Endothelial cell of umbilical vein (primary cell): ENCODE measurements around the gene AASDH. TPM values are rescaled to one million over a fixed set of nuclear protein-coding genes. Genes with fewer than 3 reads are reported as not detected.

Experiments
- BruUV-seq: library from RNA; stranded (reverse); fragments of 400-500 nt; replicated peaks from 2 replicates; lab custom pipeline; 2021; lab: Mats Ljungman, UMichigan
- CTCF ChIA-PET: fragments of 300-600, 350-600 bp; sonication (Branson Sonifier 250); formaldehyde crosslinking; loops from one replicate; lab custom pipeline; 2021; ENCODE audit warnings: antibody characterized with exemption, inconsistent platforms; lab: Charles Lee
- POLR2A ChIA-PET: fragments of 300-600, 350-600 bp; sonication (Branson Sonifier 250); formaldehyde crosslinking; loops from one replicate; lab custom pipeline; 2021; ENCODE audit warnings: antibody characterized with exemption, inconsistent platforms; lab: Charles Lee
- DNase-seq: peaks from one replicate; pipeline ENCODE4 v3.0.0-alpha.2; 2011; ENCODE audit warnings: low read depth, low spot score
- FAIRE-seq: peaks from 2 replicates; lab custom pipeline; 2011; peaks lifted over from hg19 to GRCh38; lab: Jason Lieb, UNC
- H2AFZ ChIP-seq: 2 replicates; pipeline ENCODE4 v1.6.0; 2012; ENCODE audit warnings: low read depth, low read length, control low read depth, inconsistent platforms
- H3K27ac ChIP-seq: 2 replicates; pipeline ENCODE4 v1.5.1; 2011; ENCODE audit warnings: low read depth, mild to moderate bottlenecking, control low read depth, low read length, moderate library complexity; ENCODE audit not compliant: insufficient read depth
- H3K27me3 ChIP-seq, 2 experiments: 2 replicates each; pipeline versions ENCODE4 v1.6.0 to v1.6.1; 2011; ENCODE audit warnings: low read length in 2 of 2, mixed read lengths in 1 of 2; ENCODE audit not compliant: control insufficient read depth in 2 of 2, insufficient read depth in 2 of 2
- H3K36me3 ChIP-seq, 2 experiments: 2 replicates in 1 of 2; 3 replicates in 1 of 2; pipeline ENCODE4 v1.5.1; 2011; ENCODE audit warnings: low read length in 2 of 2, mild to moderate bottlenecking in 1 of 2, moderate library complexity in 1 of 2; ENCODE audit not compliant: control insufficient read depth in 2 of 2, insufficient read depth in 2 of 2; ENCODE audit errors: extremely low read depth in 1 of 2
- H3K4me1 ChIP-seq: 3 replicates; pipeline ENCODE4 v1.5.1; 2011; ENCODE audit warnings: mild to moderate bottlenecking, low read length; ENCODE audit not compliant: control insufficient read depth, insufficient read depth; ENCODE audit errors: extremely low read depth
- H3K4me2 ChIP-seq: 2 replicates; pipeline ENCODE4 v1.6.1; 2011; ENCODE audit warnings: low read length, control low read depth, mixed read lengths; ENCODE audit not compliant: insufficient read depth
- H3K4me3 ChIP-seq, 3 experiments: fragments of 200-600 bp in 1 of 3; sonication (generic), shearing (Covaris generic) in 1 of 3; replicated peaks in 1 of 3; 2 replicates each; pipeline ENCODE4 v1.5.1; 2011 to 2016; ENCODE audit warnings: control low read depth in 3 of 3, low read length in 3 of 3, mild to moderate bottlenecking in 2 of 3, inconsistent platforms in 1 of 3, low read depth in 1 of 3, moderate library complexity in 1 of 3; ENCODE audit not compliant: insufficient read depth in 1 of 3
- H3K79me2 ChIP-seq: 2 replicates; pipeline ENCODE4 v1.6.0; 2012; ENCODE audit warnings: low read length, inconsistent platforms; ENCODE audit not compliant: control insufficient read depth, insufficient read depth
- H3K9ac ChIP-seq: replicated peaks from 2 replicates; pipeline ENCODE3; 2011; ENCODE audit warnings: low read length, control low read depth; ENCODE audit not compliant: insufficient read depth; ENCODE audit errors: extremely low read depth
- H3K9me1 ChIP-seq: replicated peaks from 3 replicates; pipeline ENCODE4 v1.6.0; 2011; ENCODE audit warnings: mild to moderate bottlenecking, low read length; ENCODE audit not compliant: control insufficient read depth, insufficient read depth; ENCODE audit errors: extremely low read depth
- H3K9me3 ChIP-seq: replicated peaks from 2 replicates; pipeline ENCODE4 v1.5.1; 2012; ENCODE audit warnings: low read length, inconsistent platforms; ENCODE audit not compliant: control insufficient read depth, insufficient read depth
- H4K20me1 ChIP-seq: replicated peaks from 2 replicates; pipeline ENCODE3; 2011; ENCODE audit warnings: mild to moderate bottlenecking, low read length; ENCODE audit not compliant: control insufficient read depth, insufficient read depth; ENCODE audit errors: extremely low read depth
- CTCF ChIP-seq, 2 donors: IDR thresholded peaks; 1 replicate in 1 of 2; 2 replicates in 1 of 2; pipeline ENCODE4 v1.5.1; 2011; ENCODE audit warnings: low read length in 2 of 2, mild to moderate bottlenecking in 2 of 2, moderate library complexity in 2 of 2, control low read depth in 1 of 2, inconsistent platforms in 1 of 2, low read depth in 1 of 2; ENCODE audit not compliant: insufficient read depth in 1 of 2; ENCODE audit errors: extremely low read depth in 1 of 2
- EZH2 ChIP-seq: IDR thresholded peaks from 2 replicates; pipeline ENCODE4 v1.6.1; 2012; ENCODE audit warnings: borderline replicate concordance, low read depth, mild to moderate bottlenecking, moderate library complexity, low read length, inconsistent platforms; ENCODE audit not compliant: severe bottlenecking
- FOS ChIP-seq: IDR thresholded peaks from 2 replicates; pipeline ENCODE4 v1.6.1; 2011; ENCODE audit warnings: mild to moderate bottlenecking, low read length, moderate library complexity, borderline replicate concordance; ENCODE audit not compliant: insufficient read depth
- GATA2 ChIP-seq: IDR thresholded peaks from 2 replicates; pipeline ENCODE4 v1.7.0; 2011; ENCODE audit warnings: low read depth, mild to moderate bottlenecking, moderate library complexity, mixed read lengths, low read length; ENCODE audit not compliant: insufficient read length, insufficient read depth
- MAX ChIP-seq: IDR thresholded peaks from 2 replicates; pipeline ENCODE4 v1.6.1; 2011; ENCODE audit not compliant: insufficient read depth, insufficient read length
- dilution Hi-C: fragments of 300-500 bp; cut with MboI; formaldehyde crosslinking; loops from one replicate; pipeline ENCODE4 v1.15.0; 2019; ENCODE audit warnings: low sequenced_read_pairs; ENCODE audit not compliant: extremely low pct_ligation_motif_present
- intact Hi-C: fragments of 100-400 bp; cut with micrococcal nuclease; formaldehyde crosslinking; loops from one replicate; pipeline ENCODE4 v1.10.0; 2022
- polyA plus RNA-seq, 4 experiments: library from polyadenylated mRNA; depleted of rRNA in 3 of 4; stranded (reverse) in 3 of 4; unstranded in 1 of 4; fragments of >200 nt; gene quantifications; 2 replicates each; pipeline versions ENCODE4 v1.2.1 to v1.2.3, GENCODE V29; 2011 to 2012; ENCODE audit warnings: missing spikeins in 1 of 4
- total RNA-seq: library from RNA; stranded (reverse); gene quantifications from 2 replicates; pipeline ENCODE4 v1.2.3, GENCODE V29; 2021

The AASDH gene
- total and polyA plus RNA-seq, 2 donors (not counting 3 experiments of a cell fraction or from before 2014, with no cell fraction given): 4.2 to 9.5 TPM

- TF ChIP-seq MAX (no peak), CTCF (IDR thresholded peaks at IDR 0.05; ENCODE audit: extremely low read depth in 1 of 2, insufficient read depth in 1 of 2, low read depth in 1 of 2, low read length in 2 of 2) (no peak), FOS (no peak), GATA2 (no peak), EZH2 (no peak)
- no peaks in the 10 kb centered on the region for H3K79me2 ChIP-seq
- no peaks in the 10 kb centered on the region for H4K20me1 ChIP-seq
- ChIA-PET CTCF (interaction anchor here (1.1 kb wide), 1 partner anchor 348 kb away, joined by 3 read pairs; the partner anchor contains the start of gene CEP135), POLR2A (no interaction called here)
- H3K4me3 ChIP-seq: no peak overlapping the region
- no peaks in the 10 kb centered on the region for H3K4me1 ChIP-seq
- dilution Hi-C loops: no loop called here
- no peak for DNase-seq
- FAIRE-seq: no peak
- no peaks in the 10 kb centered on the region for H3K9me3 ChIP-seq
- H3K9me1 ChIP-seq: no peaks in the 10 kb centered on the region
- intact Hi-C loops: no loop called here
- H3K27ac ChIP-seq: no peak overlapping the region
- H3K27me3 ChIP-seq: no peaks in the 10 kb centered on the region
- H3K4me2 ChIP-seq: no peak overlapping the region
- H2AFZ ChIP-seq: no peak overlapping the region
- H3K9ac ChIP-seq: no peak overlapping the region
- no peaks in the 10 kb centered on the region for H3K36me3 ChIP-seq
- no TSS peak for BruUV-seq
These were observed 90.8 kb downstream of the AASDH start for GRCh38 chr4:56296526-56296925.
